Thyroid gland (tissue), 4 donors: ENCODE results near the gene IFFO2. TPM values are rescaled to one million over a fixed set of nuclear protein-coding genes. Genes with fewer than 3 reads are reported as not detected.

Experiments
- DNase-seq, 2 donors: peaks; one replicate each; pipeline ENCODE4 v3.0.0-alpha.2; 2019
- H3K27ac ChIP-seq, 3 donors: fragments of 200-600 bp; sonication (generic); 1 replicate in 2 of 3; 2 replicates in 1 of 3; pipeline ENCODE4 v1.5.1; 2016 to 2019; ENCODE audit warnings: mild to moderate bottlenecking in 1 of 3, moderate library complexity in 1 of 3
- H3K27me3 ChIP-seq: fragments of 200-600 bp; sonication (generic); one replicate; pipeline ENCODE4 v1.5.1; 2019
- H3K36me3 ChIP-seq, 2 donors: fragments of 200-600 bp; sonication (generic); one replicate each; pipeline ENCODE4 v1.5.1; 2016 to 2019
- H3K4me1 ChIP-seq, 2 donors: fragments of 200-600 bp; sonication (generic); one replicate each; pipeline ENCODE4 v1.5.1; 2017 to 2019
- H3K4me3 ChIP-seq, 3 donors: fragments of 200-600 bp; sonication (generic); replicated peaks in 1 of 3; 1 replicate in 2 of 3; 2 replicates in 1 of 3; pipeline ENCODE4 v1.5.1; 2016; ENCODE audit warnings: mild to moderate bottlenecking in 1 of 3
- H3K9me3 ChIP-seq: fragments of 200-600 bp; sonication (generic); one replicate; pipeline ENCODE4 v1.5.1; 2017
- POLR2A ChIP-seq, 2 donors: fragments of 450-650 bp; IDR thresholded peaks; one replicate each; pipeline ENCODE4 v1.6.1; 2017; ENCODE audit warnings: antibody characterized with exemption in 2 of 2, mild to moderate bottlenecking in 2 of 2, moderate library complexity in 1 of 2
- WGBS, 2 donors: methylation state at CpG; one replicate each; pipeline ENCODE4 v1.1.5; 2017; 5-methylcytosine and 5-hydroxymethylcytosine counted together
- intact Hi-C: fragments of 100-400 bp; cut with DNase I; formaldehyde crosslinking; loops from one replicate; pipeline ENCODE4 v1.15.1; 2023
- total RNA-seq, 4 donors: library from RNA; depleted of rRNA; stranded (reverse); fragments of >200 nt; gene quantifications; one replicate each; pipeline ENCODE4 v1.2.3, GENCODE V29; 2016
- TF ChIP-seq, protein P1 (sequence below), 6 experiments: fragments of 200-600 bp in 3 of 6; fragments of 450-650 bp in 3 of 6; sonication (generic) in 3 of 6; IDR thresholded peaks; one replicate each; pipeline ENCODE4 v1.5.1; 2016 to 2019; ENCODE audit warnings: antibody characterized with exemption in 6 of 6, mild to moderate bottlenecking in 2 of 6, inconsistent platforms in 1 of 6, moderate library complexity in 1 of 6

IFFO2 gene
- total RNA-seq, 4 donors from 2014 or later, result 7.2 to 11.3 (median 10.1) TPM

GRCh38 chr1:18868354-18868753, 88.1 kb downstream of the IFFO2 start:
- H3K9me3 ChIP-seq, result no peaks in the 10 kb centered on the region
- H3K27ac ChIP-seq, result no peak overlapping the region
- no peak for DNase-seq
- H3K36me3 ChIP-seq, result no peaks in the 10 kb centered on the region
- H3K4me1 ChIP-seq, result no peaks in the 10 kb centered on the region
- H3K4me3 ChIP-seq, result no peak overlapping the region
- WGBS, 2 donors, result 71 to 88% methylated on average over 5 of the region's 5 CpGs
- intact Hi-C loops, result no loop called here
- TF ChIP-seq POLR2A (IDR thresholded peaks at IDR 0.05), result no peak
- TF ChIP-seq, protein P1, sequence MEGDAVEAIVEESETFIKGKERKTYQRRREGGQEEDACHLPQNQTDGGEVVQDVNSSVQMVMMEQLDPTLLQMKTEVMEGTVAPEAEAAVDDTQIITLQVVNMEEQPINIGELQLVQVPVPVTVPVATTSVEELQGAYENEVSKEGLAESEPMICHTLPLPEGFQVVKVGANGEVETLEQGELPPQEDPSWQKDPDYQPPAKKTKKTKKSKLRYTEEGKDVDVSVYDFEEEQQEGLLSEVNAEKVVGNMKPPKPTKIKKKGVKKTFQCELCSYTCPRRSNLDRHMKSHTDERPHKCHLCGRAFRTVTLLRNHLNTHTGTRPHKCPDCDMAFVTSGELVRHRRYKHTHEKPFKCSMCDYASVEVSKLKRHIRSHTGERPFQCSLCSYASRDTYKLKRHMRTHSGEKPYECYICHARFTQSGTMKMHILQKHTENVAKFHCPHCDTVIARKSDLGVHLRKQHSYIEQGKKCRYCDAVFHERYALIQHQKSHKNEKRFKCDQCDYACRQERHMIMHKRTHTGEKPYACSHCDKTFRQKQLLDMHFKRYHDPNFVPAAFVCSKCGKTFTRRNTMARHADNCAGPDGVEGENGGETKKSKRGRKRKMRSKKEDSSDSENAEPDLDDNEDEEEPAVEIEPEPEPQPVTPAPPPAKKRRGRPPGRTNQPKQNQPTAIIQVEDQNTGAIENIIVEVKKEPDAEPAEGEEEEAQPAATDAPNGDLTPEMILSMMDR (IDR thresholded peaks at IDR 0.05), result no peak
- H3K27me3 ChIP-seq, result no peaks in the 10 kb centered on the region

DNA sequence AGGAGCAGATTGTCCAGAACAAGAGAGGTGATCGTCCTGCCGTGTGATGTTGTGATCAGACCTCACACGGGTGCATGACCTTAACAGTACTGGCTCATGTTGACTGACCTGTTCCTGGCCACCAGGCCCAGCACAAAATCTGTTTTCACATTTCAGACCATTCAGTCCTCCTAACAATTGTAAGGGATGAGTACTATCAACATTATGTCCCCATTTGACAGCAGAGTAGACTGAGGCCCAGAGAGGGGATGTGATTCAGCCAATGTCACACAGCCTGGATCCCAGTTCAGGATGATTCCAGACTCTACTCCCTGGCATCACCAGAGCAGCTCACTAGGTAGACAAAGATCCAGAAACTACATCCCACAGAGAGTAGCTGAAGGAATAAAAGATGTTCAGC, 89.6 kb downstream of the IFFO2 start:
- Histone ChIP-seq H3K4me3 (no peak overlapping the region), H3K9me3 (no peaks in the 10 kb centered on the region), H3K27me3 (no peaks in the 10 kb centered on the region), H3K27ac (no peak overlapping the region), H3K36me3 (no peaks in the 10 kb centered on the region), H3K4me1 (no peaks in the 10 kb centered on the region)
- no peak for DNase-seq
- 79 to 84% methylated on average over 3 of the region's 3 CpGs for WGBS, 2 donors
- TF ChIP-seq, protein P1 (IDR thresholded peaks at IDR 0.05), result no peak
- TF ChIP-seq POLR2A (IDR thresholded peaks at IDR 0.05), result no peak
- intact Hi-C loops, result no loop called here

- H3K4me1 ChIP-seq, result no peaks in the 10 kb centered on the region
- no peaks in the 10 kb centered on the region for H3K9me3 ChIP-seq
- no peak overlapping the region for H3K4me3 ChIP-seq
- whole genome bisulfite sequencing, 2 donors, result 51 to 54% methylated on average over 6 of the region's 6 CpGs
- no peaks in the 10 kb centered on the region for H3K27me3 ChIP-seq
- peak; percentile 33 to 53 for DNase-seq
- no peak for TF ChIP-seq POLR2A (IDR thresholded peaks at IDR 0.05)
- TF ChIP-seq, protein P1 (IDR thresholded peaks at IDR 0.05), result no peak
- intact Hi-C loops, result no loop called here
- no peaks in the 10 kb centered on the region for H3K36me3 ChIP-seq
- no peak overlapping the region for H3K27ac ChIP-seq
Measured at GRCh38 chr1:18866314-18866713, 90.2 kb downstream of the IFFO2 start.

DNA sequence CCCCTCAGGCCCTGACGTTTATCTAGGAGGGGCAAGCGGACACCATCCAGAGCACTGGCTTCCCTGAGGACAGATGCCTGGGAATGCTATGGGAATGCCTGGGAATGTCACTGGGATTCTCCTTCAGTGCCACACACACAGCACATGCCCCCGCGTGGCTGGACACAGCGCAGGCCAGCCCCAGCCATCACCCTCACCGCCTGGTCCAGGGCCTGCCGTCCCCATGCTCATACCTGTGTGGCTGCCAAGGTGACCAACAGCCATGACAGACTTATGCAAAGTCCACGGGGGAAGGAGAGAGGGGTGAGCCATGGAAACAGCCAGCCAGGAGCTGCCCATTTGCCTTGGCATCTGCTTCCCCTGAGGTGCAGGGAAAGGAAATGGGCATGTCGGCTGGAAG, 91.3 kb downstream of the IFFO2 start:
- DNase-seq, result no peak
- no peaks in the 10 kb centered on the region for H3K4me1 ChIP-seq
- no peaks in the 10 kb centered on the region for H3K27me3 ChIP-seq
- H3K36me3 ChIP-seq, result no peaks in the 10 kb centered on the region
- no peaks in the 10 kb centered on the region for H3K9me3 ChIP-seq
- no peak overlapping the region for H3K27ac ChIP-seq
- TF ChIP-seq, protein P1 (IDR thresholded peaks at IDR 0.05), result no peak
- no peak for TF ChIP-seq POLR2A (IDR thresholded peaks at IDR 0.05)
- WGBS, 2 donors, result 83 to 85% methylated on average over 6 to 7 of the region's 9 CpGs
- intact Hi-C loops, result no loop called here
- H3K4me3 ChIP-seq, result no peak overlapping the region

GRCh38 chr1:18861590-18861989, 94.9 kb downstream of the IFFO2 start:
- H3K27me3 ChIP-seq, result no peaks in the 10 kb centered on the region
- intact Hi-C loops, result no loop called here
- H3K4me3 ChIP-seq, result no peak overlapping the region
- H3K36me3 ChIP-seq, result no peaks in the 10 kb centered on the region
- DNase-seq, result no peak
- no peaks in the 10 kb centered on the region for H3K4me1 ChIP-seq
- no peak overlapping the region for H3K27ac ChIP-seq
- WGBS, 2 donors, result 61 to 76% methylated on average over 7 to 8 of the region's 8 CpGs
- TF ChIP-seq, protein P1 (IDR thresholded peaks at IDR 0.05), result no peak
- TF ChIP-seq POLR2A (IDR thresholded peaks at IDR 0.05), result no peak
- no peaks in the 10 kb centered on the region for H3K9me3 ChIP-seq
